Activated T-cell treated with anti-CD3 and anti-CD28 coated beads for 24 hours (primary cell): ENCODE data around the gene SOX30.
"Not testable (repeated sequence)": the region's sequence is repeated elsewhere in the genome, so short reads cannot be mapped to it uniquely, and the experiment has no call there.

Experiments used
- DNase-seq: peaks from one replicate; pipeline ENCODE4 v3.0.0-alpha.2; 2020; ENCODE audit warnings: low read depth

Gene SOX30

GRCh38 chr5:157652377-157652692 lies at the start of gene SOX30:
Gene SOX30, minus strand, starts transcription at chr5:157652438. Its CDS starts 360 bp downstream, at chr5:157652078.
- DNase-seq, result no peak

- DNase-seq, result not testable (repeated sequence)
Observed at GRCh38 chr5:157698674-157699073, 46.4 kb upstream of the SOX30 start.

GRCh38 chr5:157696154-157696553 lies 43.9 kb upstream of the SOX30 start:
- DNase-seq, result not testable (repeated sequence)

GRCh38 chr5:157693816-157694215 lies 41.6 kb upstream of the SOX30 start:
- not testable (repeated sequence) for DNase-seq

GRCh38 chr5:157690690-157691433 lies 38.6 kb upstream of the SOX30 start:
- DNase-seq, result no peak

GRCh38 chr5:157689942-157690689 lies 37.9 kb upstream of the SOX30 start:
- no peak for DNase-seq

- no peak for DNase-seq
Observed at GRCh38 chr5:157687198-157687554, 34.9 kb upstream of the SOX30 start.

GRCh38 chr5:157686276-157687197 lies 34.3 kb upstream of the SOX30 start:
- not testable (repeated sequence) for DNase-seq

GRCh38 chr5:157682257-157682656 lies 30.0 kb upstream of the SOX30 start:
- no peak for DNase-seq

GRCh38 chr5:157681048-157681447 lies 28.8 kb upstream of the SOX30 start:
- DNase-seq, result no peak

- no peak for DNase-seq
Observed at GRCh38 chr5:157680239-157680638, 28.0 kb upstream of the SOX30 start.

- DNase-seq, result no peak
Observed at GRCh38 chr5:157679801-157680200, 27.6 kb upstream of the SOX30 start.

- no peak for DNase-seq
Observed at GRCh38 chr5:157677931-157678330, 25.7 kb upstream of the SOX30 start.

- DNase-seq, result not testable (repeated sequence)
Observed at GRCh38 chr5:157674351-157674750, 22.1 kb upstream of the SOX30 start.

- no peak for DNase-seq
Observed at GRCh38 chr5:157672976-157673375, 20.7 kb upstream of the SOX30 start.

- no peak for DNase-seq
Observed at GRCh38 chr5:157671592-157672330, 19.5 kb upstream of the SOX30 start.

- no peak for DNase-seq
Observed at GRCh38 chr5:157670662-157671591, 18.7 kb upstream of the SOX30 start, which contains the start of gene C5orf52. Gene C5orf52, plus strand, starts transcription at chr5:157671533. Its CDS starts 82 bp downstream, at chr5:157671615.

GRCh38 chr5:157669701-157670097 lies 17.5 kb upstream of the SOX30 start:
- DNase-seq, result no peak

GRCh38 chr5:157668356-157668755 lies 16.1 kb upstream of the SOX30 start:
- no peak for DNase-seq

GRCh38 chr5:157665467-157666070 lies 13.3 kb upstream of the SOX30 start:
- no peak for DNase-seq
